NCI-H345 treated with DMSO at 0.1 percent for 48 hours (cell line): ENCODE data around the gene ZNF70.

Source experiments
- DNase-seq: peaks from one replicate; lab custom pipeline; 2025; ENCODE audit not compliant: unreplicated experiment; lab: John Stamatoyannopoulos, UW

ZNF70 gene

GRCh38 chr22:23750714-23751440, at the start of gene ZNF70:
Gene ZNF70, minus strand, starts transcription at chr22:23751112. Its CDS starts 5,972 bp downstream, at chr22:23745140.
- peak; percentile 88 for DNase-seq

GRCh38 chr22:23796461-23796860, 45.5 kb upstream of the ZNF70 start:
- no peak for DNase-seq

DNA sequence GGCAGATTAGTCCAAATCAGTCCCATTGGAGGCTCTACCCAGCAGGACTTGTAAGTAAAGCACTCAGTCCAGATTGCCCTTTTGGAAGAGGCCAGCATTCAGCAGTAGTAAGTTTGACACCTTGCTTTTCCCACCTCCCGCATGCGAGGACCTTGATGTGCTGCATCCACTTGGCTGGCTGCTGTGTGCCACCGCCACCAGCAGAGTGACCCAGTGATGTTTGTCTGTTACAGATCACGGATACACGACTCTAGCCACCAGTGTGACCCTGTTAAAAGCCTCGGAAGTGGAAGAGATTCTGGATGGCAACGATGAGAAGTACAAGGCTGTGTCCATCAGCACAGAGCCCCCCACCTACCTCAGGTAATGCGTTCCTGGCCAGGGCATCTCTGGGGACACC, 42.4 kb upstream of the ZNF70 start:
- DNase-seq: no peak

DNA sequence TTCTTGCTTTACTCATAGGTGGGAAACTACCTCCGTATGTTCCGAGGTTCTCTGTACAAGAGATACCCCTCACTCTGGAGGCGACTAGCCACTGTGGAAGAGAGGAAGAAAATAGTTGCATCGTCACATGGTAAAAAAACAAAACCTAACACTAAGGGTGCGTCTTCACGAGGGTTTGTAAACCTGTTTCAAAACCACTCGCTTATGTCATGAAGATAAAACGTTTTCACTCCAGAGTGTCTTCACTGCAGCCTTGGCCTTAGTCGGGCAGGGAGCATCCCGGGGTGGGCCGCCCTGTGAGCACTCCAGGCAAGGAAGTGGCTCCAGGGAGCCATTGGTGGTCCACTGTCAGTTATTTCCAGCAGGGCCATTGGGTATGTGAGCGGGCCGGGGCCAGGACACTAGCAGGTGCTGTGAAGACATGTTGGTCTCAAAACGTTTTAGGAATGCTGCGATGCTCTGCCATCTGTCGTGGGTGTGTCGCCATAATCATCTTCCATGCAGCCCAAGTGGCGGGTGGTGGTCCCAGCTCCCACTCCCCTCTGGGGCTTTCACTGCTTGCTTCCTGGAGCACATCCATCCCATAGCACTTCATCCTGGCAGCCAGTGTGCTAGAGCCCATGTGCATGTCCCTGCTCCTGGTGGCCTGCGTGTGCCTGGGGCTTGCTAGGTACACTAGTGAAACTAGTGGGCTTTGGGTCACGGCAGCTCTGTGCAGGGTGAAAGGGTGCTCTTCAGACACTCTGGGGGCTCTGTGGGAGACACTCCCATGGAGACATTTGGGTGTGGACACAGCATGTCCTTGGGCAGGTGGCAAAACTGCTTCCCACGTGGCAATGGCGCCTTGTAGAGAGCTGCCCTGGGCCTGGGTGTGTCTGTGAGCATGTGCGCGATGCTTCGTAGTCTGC, 41.1 kb upstream of the ZNF70 start:
- DNase-seq: no peak

- no peak for DNase-seq
These were observed 40.2 kb upstream of the ZNF70 start for GRCh38 chr22:23790819-23791737.

- DNase-seq: no peak
These were observed 38.7 kb upstream of the ZNF70 start for GRCh38 chr22:23789638-23790037.

DNA sequence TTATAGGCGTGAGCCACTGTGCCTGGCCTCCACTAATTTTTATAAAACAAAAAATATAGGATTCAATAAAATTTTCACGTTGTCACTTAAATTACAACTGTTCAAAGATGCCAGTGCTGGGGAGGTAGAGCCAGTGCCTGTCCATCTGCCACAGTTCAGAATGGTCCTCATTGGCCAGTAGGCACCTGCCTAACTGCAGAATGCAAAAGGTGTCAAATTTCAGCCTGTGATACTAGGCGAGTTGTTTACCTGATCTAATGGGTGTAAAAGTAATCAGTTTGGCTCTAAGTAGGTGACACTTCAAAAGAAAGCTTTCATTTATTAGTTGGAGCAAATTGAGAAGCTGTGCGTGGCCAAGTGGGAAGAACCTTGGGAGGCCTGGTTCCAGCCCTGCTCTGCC, 38.2 kb upstream of the ZNF70 start:
- DNase-seq: peak; percentile 38

DNA sequence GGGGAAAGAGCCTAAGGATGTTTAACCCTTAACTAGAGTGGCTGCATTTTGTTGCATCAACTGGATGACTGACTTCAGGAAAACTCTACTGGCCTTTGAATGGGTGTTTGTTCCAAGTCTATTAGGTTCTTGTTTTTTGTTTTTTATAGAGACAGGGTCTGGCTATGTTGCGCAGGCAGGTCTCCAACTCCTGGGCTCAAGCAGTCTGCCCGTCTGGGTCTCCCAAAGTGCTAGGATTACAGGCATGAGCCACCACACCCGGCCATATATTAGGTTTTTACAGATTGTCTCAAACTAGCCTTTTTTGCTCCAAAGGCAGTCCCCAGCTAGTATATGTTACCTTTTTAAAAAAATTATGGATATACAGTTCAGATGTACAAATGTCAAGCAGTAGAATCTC, 37.0 kb upstream of the ZNF70 start:
- no peak for DNase-seq

GRCh38 chr22:23787600-23787896, 36.6 kb upstream of the ZNF70 start:
- peak; percentile 87 for DNase-seq

DNA sequence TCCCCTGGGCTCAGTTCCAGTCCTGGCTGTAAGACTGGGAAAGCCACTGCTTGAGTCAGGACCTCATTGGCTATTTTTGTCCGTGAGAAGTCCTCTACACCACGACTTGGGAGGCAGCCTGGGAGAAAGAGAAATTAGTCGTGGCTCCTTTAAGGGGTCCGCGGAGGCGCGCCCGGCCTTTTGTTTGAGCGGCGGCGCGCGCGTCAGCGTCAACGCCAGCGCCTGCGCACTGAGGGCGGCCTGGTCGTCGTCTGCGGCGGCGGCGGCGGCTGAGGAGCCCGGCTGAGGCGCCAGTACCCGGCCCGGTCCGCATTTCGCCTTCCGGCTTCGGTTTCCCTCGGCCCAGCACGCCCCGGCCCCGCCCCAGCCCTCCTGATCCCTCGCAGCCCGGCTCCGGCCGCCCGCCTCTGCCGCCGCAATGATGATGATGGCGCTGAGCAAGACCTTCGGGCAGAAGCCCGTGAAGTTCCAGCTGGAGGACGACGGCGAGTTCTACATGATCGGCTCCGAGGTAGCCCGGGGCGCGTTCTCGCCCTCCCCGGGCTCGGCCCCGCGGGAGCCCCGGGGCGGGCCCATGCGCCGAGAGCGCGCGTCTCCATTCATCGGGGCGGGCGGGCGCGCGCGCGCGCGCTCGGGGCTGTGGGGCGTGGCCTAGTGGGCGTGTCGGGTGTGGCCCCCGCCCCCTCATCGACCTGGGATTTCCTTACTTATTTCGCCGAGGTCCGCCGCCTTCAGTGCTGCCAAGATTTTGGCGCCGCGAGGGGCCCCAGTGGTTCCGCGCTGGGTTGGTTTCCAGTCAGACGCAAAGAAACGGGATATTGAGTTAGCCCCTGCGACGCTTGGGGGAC, 36.1 kb upstream of the ZNF70 start, which contains the start of gene SMARCB1:
Gene SMARCB1, plus strand, starts transcription at position 215 of the 848 bp plus-strand sequence. Its CDS starts 204 bp downstream, at position 419.
- peak; percentile 87 for DNase-seq

GRCh38 chr22:23786261-23786710, 35.4 kb upstream of the ZNF70 start:
- DNase-seq: no peak

- DNase-seq: no peak
These were observed 33.4 kb upstream of the ZNF70 start for GRCh38 chr22:23784215-23784732.

DNA sequence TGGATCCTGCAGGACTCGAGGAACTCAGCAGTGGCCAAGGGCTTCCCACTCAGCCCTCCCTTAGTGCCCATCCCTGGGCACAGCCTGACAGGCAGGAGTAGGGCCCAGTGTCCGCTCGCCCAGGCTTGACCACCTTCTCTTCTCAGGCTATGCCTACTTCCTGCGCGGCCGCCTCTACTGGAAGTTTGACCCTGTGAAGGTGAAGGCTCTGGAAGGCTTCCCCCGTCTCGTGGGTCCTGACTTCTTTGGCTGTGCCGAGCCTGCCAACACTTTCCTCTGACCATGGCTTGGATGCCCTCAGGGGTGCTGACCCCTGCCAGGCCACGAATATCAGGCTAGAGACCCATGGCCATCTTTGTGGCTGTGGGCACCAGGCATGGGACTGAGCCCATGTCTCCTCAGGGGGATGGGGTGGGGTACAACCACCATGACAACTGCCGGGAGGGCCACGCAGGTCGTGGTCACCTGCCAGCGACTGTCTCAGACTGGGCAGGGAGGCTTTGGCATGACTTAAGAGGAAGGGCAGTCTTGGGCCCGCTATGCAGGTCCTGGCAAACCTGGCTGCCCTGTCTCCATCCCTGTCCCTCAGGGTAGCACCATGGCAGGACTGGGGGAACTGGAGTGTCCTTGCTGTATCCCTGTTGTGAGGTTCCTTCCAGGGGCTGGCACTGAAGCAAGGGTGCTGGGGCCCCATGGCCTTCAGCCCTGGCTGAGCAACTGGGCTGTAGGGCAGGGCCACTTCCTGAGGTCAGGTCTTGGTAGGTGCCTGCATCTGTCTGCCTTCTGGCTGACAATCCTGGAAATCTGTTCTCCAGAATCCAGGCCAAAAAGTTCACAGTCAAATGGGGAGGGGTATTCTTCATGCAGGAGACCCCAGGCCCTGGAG, 32.6 kb upstream of the ZNF70 start:
- DNase-seq: no peak

GRCh38 chr22:23782703-23783102, 31.8 kb upstream of the ZNF70 start:
- no peak for DNase-seq

GRCh38 chr22:23782252-23782651, 31.3 kb upstream of the ZNF70 start:
- no peak for DNase-seq

- no peak for DNase-seq
These were observed 30.7 kb upstream of the ZNF70 start for GRCh38 chr22:23781511-23782183.

- no peak for DNase-seq
These were observed 30.2 kb upstream of the ZNF70 start for GRCh38 chr22:23781065-23781464.

DNA sequence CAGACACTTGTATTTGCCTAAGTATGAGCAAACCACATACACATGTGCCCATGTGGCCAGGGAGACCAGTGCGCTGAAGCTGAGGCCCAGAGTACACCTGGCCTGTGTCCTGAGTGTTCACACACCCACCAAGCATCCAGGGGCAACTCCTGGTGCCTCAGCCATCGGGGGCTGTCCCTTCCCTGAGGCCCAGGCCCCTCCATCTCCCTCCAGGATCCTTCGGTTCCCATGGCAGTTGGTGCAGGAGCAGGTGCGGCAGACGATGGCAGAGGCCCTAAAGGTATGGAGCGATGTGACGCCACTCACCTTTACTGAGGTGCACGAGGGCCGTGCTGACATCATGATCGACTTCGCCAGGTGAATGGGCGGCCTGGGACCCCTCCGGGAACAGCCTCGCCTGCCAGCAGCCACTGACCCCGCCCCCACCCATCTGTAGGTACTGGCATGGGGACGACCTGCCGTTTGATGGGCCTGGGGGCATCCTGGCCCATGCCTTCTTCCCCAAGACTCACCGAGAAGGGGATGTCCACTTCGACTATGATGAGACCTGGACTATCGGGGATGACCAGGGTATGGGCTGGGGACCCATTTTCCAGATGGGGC, 29.3 kb upstream of the ZNF70 start:
- no peak for DNase-seq
